Psoas muscle (tissue), 8 donors: ENCODE results near the gene LHPP. TPM values are rescaled to one million over a fixed set of nuclear protein-coding genes. Genes with fewer than 3 reads are reported as not detected.

ENCODE experiments used
- ATAC-seq, 4 donors: fragments of 200-7000 bp; cut with Tn5 transposase; one replicate each; pipeline ENCODE4 v1.9.1; 2020; ENCODE audit warnings: moderate library complexity in 3 of 4, mild to moderate bottlenecking in 2 of 4
- DNase-seq, 2 donors: peaks; one replicate each; pipeline ENCODE4 v3.0.0-alpha.2; 2020
- H3K27ac ChIP-seq: fragments of 200-600 bp; one replicate; pipeline ENCODE4 v1.8.0; 2022
- H3K27me3 ChIP-seq, 3 donors: fragments of 200-600 bp in 1 of 3; one replicate each; pipeline versions ENCODE4 v1.6.1 to v1.8.0; 2013 to 2022; ENCODE audit warnings: low read length in 2 of 3, mild to moderate bottlenecking in 2 of 3, moderate library complexity in 1 of 3; ENCODE audit not compliant: insufficient read depth in 3 of 3
- H3K36me3 ChIP-seq, 2 donors: fragments of 200-600 bp in 1 of 2; one replicate each; pipeline versions ENCODE4 v1.6.1 to v1.8.0; 2013 to 2022; ENCODE audit warnings: low read depth in 1 of 2, mild to moderate bottlenecking in 1 of 2, moderate library complexity in 1 of 2; ENCODE audit not compliant: insufficient read depth in 1 of 2
- H3K4me1 ChIP-seq: fragments of 200-600 bp; one replicate; pipeline ENCODE4 v1.8.0; 2022
- H3K4me3 ChIP-seq: fragments of 200-600 bp; one replicate; pipeline ENCODE4 v1.8.0; 2022; ENCODE audit warnings: mild to moderate bottlenecking
- H3K9me3 ChIP-seq: fragments of 200-600 bp; one replicate; pipeline ENCODE4 v1.8.0; 2022
- CTCF ChIP-seq: fragments of 200-600 bp; IDR thresholded peaks from one replicate; pipeline ENCODE4 v1.8.0; 2022; ENCODE audit warnings: antibody characterized with exemption
- WGBS, 3 donors: extraction: QIAGEN DNeasy Blood & Tissue Kit; methylation state at CpG; one replicate each; pipeline versions ENCODE4 v1.1.6 to v1.1.7; 2013; 5-methylcytosine and 5-hydroxymethylcytosine counted together
- intact Hi-C, 2 donors: fragments of 100-400 bp; cut with DNase I; formaldehyde crosslinking; loops; one replicate each; pipeline versions ENCODE4 v1.11.0 to v1.14.2; 2022
- polyA plus RNA-seq, 3 donors: library from polyadenylated mRNA; stranded (reverse); fragments of 200-250 nt; gene quantifications; one replicate each; pipeline ENCODE4 v1.2.3, GENCODE V29; 2013
- total RNA-seq, 4 donors: library from RNA; stranded (reverse); fragmentation: NEBNext Ultra II Directional in 2 of 4; extraction: Animal tissue kit (Norgen Biotek cat#: 25700) in 2 of 4; gene quantifications; one replicate each; pipeline versions ENCODE4 v1.2.1 to v1.2.4, GENCODE V29; 2021 to 2023
- donor health status: healthy with polysubstance abuse.
- donor health status: DM: no; HTN: no; CAD: no; lungs with moderate emphysema.
- donor health status: Bipolar disorder and iron deficiency.
- donor health status: healthy.
- donor health status: DM: yes; HTN: yes; CAD: no.
- donor health status: DM: no; HTN: no; CAD: no.
- donor health status: DM: no; HTN: no; CAD: no.
- donor health status: DM: yes; HTN: yes; CAD: no.

Gene LHPP
- total and polyA plus RNA-seq, 7 donors, result 4.7 to 12.8 (median 6.1) TPM

- peaks cover 44% of the 10 kb centered on the region for H3K4me1 ChIP-seq
- peak overlapping the region; percentile 89 for H3K27ac ChIP-seq
- no peaks in the 10 kb centered on the region for H3K27me3 ChIP-seq
- DNase-seq, result peak; percentile 11 to 46
- ATAC-seq, result peak in 2 of 4 donors; percentile 35 to 42
- peak overlapping the region; percentile 21 for H3K4me3 ChIP-seq
- H3K36me3 ChIP-seq, result no peaks in the 10 kb centered on the region
- intact Hi-C loops, result no loop called here
- WGBS, 3 donors, result 78 to 84% (median 82%) methylated on average over 11 of the region's 11 CpGs
- no peaks in the 10 kb centered on the region for H3K9me3 ChIP-seq
- TF ChIP-seq CTCF, result no peak
These were observed 97.9 kb downstream of the LHPP start for GRCh38 chr10:124559372-124560132.

- peak; percentile 12 for TF ChIP-seq CTCF
- 18 to 27% (median 25%) methylated on average over 18 of the region's 18 CpGs for WGBS, 3 donors
- peaks cover 51% of the 10 kb centered on the region for H3K4me1 ChIP-seq
- peak overlapping the region; percentile 21 for H3K4me3 ChIP-seq
- DNase-seq (peak; percentile 69 to 88), ATAC-seq (peak; percentile 91 to 95 (median 92))
- intact Hi-C loops, result no loop called here
- no peaks in the 10 kb centered on the region for H3K9me3 ChIP-seq
- H3K27me3 ChIP-seq, result no peaks in the 10 kb centered on the region
- no peaks in the 10 kb centered on the region for H3K36me3 ChIP-seq
- H3K27ac ChIP-seq, result peak overlapping the region; percentile 89
These were observed 98.9 kb downstream of the LHPP start for GRCh38 chr10:124560377-124561105.

GRCh38 chr10:124561206-124561605 lies 99.6 kb downstream of the LHPP start:
- intact Hi-C loops, result no loop called here
- Histone ChIP-seq H3K27me3 (no peaks in the 10 kb centered on the region), H3K9me3 (no peaks in the 10 kb centered on the region), H3K36me3 (no peaks in the 10 kb centered on the region), H3K4me1 (peaks cover 58% of the 10 kb centered on the region), H3K4me3 (no peak overlapping the region), H3K27ac (peak overlapping the region; percentile 89)
- TF ChIP-seq CTCF, result no peak
- ATAC-seq (no peak), DNase-seq (no peak)
- WGBS, 3 donors, result 84 to 96% (median 84%) methylated on average over 5 of the region's 5 CpGs

- peaks cover 60% of the 10 kb centered on the region for H3K4me1 ChIP-seq
- H3K27ac ChIP-seq, result peak overlapping the region; percentile 89
- intact Hi-C loops, result no loop called here
- H3K36me3 ChIP-seq, result no peaks in the 10 kb centered on the region
- H3K27me3 ChIP-seq, result no peaks in the 10 kb centered on the region
- no peak for TF ChIP-seq CTCF
- DNase-seq (peak in 1 of 2 donors; percentile 4), ATAC-seq (no peak)
- H3K9me3 ChIP-seq, result no peaks in the 10 kb centered on the region
- no peak overlapping the region for H3K4me3 ChIP-seq
- 65 to 89% (median 72%) methylated on average over 7 of the region's 7 CpGs for WGBS, 3 donors
These were observed 100.9 kb downstream of the LHPP start for GRCh38 chr10:124562425-124563060.
